Hippocampal formation (tissue), 2 donors: ENCODE data around the gene IGFBP4.
A peak's percentile ranks its signal among the peaks of the same experiment; 100 is the strongest.

Source experiments
- DNase-seq, 2 donors: peaks; one replicate each; lab custom pipeline; 2025; lab: John Stamatoyannopoulos, UW

Gene IGFBP4

DNA sequence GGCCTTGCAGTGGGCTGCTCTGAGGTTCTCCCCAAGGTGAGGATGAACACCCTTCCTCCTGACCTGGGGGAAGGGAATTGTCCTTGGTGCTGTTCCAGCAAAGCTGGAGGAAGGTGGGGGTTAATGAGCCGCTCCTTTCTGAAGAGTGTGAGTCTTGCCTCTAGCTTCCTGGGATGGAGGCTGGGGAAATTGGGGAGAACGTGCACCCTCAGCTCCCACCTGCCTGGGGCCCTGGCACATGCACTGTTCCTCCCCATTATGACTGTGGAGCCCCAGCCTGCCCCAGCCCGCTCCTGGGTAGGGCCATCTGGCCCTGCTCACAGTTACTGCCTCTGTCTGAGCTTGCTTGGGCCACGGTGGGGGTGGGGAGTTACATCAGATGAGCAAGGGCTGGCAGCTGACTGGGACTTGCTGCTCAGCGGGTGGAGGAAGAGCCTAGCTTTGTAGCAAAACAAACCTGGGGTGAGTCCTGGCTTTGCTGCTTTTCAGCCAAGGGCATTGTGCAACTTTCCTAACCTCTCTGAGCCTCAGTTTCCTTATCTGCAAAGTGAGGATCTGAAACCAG, 47.1 kb downstream of the IGFBP4 start:
- peak; percentile 52 to 61 for DNase-seq

DNA sequence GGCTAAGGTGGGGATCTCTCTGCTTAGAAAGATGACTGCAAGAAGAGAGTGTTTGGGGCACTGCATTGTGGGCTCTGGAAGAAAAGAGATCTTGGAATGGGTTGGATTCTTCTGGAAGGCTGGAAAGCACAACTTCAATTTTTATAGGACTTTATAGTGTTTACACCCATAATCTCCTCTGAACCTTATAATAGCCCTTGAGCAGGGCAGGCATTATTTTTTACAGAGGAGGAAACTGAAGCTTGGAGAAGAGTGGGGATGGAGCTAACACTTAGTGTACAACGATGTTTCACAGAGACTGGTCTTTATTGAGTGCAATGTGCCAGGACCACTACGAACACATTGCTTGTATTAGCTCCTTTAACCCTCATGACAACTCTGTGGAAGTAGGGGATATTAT, 47.7 kb downstream of the IGFBP4 start:
- DNase-seq, result no peak

DNA sequence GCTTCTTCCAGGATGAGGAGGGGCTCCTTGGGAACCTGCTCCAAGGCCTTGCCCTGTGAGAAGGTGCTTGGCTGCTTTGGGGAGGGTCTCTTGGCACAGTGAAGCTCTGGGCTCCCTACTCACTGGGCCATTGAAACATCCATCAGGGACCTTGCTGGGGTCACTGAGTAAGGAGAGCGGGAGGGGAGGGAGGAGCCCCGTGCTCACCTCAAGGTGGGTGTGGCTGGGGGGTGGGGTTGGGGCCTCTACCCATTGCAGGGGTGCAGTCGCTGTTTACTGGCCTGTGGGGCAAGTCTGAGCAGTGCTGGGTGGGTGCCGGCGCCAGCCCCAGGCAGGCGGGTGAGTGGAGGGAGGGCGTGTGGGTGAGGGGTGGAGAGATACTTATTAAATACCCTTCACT, 48.2 kb downstream of the IGFBP4 start:
- DNase-seq, result no peak

DNA sequence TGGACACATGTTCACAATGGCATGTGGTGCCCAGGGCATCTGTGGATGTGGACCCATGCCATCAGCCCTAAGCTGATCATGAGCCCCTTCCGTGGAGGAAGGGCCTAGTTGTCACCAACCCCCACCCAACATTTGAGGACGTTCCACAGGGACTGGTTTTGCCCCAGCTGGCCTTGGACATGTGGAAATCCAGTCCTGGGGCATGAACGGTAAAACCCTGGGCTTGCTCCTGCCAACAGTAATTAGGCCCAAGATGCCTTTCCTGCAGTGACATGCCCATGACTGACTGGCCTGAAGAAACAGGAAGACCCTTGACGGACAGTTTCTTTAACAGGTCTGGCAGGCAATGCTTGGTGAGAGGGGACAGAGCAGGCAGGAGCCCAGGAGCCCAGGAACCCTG, 50.4 kb downstream of the IGFBP4 start:
- no peak for DNase-seq

DNA sequence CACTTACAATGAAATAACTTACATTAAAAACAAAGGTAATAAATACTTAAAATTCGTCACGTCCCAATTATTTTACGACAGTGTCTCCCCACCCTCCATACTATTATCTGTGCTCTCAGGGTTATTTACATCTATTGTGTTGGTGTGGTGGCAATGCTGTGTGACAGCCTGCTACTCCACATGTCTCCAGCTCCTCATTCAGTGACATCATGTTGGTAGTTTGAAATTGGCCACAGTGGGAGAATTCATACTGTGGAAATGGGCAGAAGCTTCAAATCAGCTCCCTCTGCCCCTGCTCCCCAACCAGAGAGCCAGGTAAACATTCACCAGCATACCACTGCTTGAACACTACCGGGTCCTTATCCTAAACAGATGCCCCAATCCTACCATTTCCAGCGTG, 51.9 kb downstream of the IGFBP4 start:
- no peak for DNase-seq

DNA sequence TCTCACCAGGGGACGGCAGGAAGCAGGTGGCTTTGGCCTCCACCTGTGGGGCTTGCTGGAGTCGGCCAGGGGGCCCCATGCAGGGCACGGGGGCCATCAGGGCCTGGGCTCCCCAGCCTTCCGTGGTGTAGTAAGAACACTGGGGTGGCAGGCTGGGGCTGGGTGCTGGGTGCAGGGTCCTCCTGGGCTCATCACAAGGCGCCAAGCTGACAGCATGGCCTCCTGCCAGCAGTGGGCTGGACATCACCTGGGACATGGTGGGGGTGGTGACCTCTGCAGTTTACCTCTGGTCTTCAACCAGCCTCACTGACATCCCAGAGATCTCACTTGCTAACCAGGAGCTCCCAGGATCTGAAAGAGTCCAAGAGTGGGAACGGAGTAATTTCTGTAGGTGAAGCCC, 52.9 kb downstream of the IGFBP4 start:
- DNase-seq, result no peak

DNA sequence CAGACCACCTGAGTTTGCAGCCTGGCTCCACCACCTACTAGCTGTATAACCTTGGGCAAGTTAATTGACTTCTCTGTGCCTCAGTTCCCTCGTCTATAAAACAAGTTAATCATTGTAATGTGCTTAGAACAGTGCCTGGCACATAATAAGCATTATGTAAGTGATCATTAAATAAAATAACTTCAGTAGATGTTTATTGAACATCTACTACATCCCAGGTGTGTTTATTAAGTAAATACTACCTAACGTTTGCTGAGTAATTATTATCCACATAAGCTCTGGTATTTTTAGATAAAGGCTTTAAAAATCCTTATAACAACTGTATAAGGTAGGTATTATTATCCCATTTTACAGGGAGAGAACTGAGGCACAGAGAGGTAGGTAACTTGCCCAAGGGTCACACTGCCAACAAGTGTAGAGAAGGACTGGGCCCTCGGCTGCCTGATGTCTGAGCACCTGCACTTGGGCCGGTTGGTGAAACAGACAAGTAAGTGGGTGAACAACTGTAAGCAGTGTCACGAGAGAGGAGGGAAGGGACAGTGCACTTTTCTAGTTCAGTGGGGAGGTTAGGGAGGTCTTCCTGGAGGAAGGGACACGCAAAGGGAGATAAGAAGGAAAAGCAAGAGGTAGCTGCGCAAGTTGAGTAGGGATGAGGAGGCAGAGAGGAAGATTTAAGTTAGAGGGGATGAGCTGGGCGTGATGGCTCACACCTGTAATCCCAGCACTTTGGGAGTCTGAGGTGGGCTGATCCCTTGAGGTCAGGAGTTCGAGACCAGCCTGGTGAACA, 53.6 kb downstream of the IGFBP4 start:
- DNase-seq, result no peak

DNA sequence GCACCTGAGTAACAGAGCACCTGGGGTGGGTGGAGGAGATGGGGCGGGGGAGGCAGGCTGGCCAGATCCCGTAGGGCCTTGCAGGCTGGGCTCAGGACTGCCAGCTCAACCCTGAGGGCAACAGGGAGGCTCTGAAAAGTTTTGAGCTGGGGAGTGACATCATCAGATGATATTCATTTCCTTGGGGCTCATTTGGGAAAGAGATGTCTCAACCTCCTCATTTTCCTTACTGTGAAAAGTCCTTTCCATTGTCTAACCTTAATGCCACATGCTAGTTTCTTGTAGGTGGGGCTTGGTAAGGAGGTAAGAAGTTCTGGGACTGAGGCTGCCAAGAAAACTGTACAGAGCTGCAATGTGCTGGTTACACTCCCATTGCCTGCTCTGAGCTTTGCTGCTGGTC, 54.4 kb downstream of the IGFBP4 start:
- DNase-seq, result no peak

DNA sequence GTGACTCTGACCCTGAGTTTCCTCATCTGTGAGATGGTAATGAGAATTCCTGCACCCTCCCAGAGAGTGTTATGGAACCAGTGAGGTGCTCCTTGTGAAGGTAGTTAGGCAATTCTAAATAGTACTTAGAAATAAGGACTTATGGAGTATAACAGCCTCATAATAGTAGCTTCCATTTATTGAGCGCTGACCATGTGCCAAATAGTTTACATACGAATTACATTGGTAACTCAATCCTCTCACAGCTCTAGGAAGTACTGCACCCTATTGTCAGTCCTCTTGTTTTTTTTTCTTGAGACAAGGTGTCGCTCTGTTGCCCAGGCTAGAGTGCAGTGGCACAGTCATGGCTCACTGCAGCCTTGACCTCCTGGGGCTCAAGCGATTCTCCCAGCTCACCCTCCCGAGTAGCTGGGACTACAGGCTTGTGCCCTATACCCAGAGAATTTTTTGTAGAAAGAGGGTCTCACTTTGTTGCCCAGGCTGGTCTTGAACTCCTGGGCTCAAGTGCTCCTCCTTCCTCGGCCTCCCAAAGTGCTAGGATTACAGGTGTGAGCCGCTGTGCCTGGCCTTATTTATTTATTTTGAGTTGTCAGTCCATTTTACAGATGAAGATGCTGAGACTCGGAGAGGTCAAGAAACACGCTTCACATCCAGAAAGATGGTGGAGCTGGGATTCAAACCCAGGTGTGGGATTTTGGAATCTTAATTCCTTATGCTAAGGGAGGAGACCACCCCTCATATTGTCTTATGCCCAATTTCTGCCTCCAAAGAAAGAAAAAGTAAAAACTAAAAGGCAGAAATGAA, 55.2 kb downstream of the IGFBP4 start:
- DNase-seq, result no peak

DNA sequence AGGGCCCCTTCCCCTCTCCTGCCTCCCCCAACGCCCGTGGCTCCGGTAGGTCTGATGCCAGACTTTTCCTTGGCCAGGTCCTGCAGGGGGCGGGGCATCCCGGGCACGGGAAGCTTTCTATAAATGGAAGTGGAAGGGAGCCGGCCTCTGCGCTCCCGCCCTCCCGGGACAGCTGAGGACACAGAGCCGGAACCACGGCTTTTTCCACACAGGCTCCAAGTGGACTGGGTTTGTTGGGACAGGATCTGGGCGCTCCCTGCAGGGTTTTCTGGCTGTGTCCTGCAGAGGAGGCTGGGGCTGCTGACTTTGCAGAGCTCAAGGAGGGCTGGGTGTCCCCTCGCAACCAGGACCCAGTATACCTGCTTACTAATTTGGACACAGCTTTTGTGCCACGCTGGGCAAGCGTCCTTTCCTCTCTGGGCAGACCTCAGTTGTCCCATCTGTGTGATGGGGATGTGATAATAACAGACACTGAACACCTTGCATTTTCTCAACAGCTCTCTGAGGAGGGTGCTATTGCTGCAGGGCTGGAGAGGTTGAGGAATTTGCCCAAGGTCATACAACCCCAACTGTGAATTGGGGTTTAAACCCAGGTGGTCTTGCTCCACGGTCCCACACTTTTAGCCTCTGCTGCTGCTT, 56.4 kb downstream of the IGFBP4 start:
- peak; percentile 2 to 12 for DNase-seq

DNA sequence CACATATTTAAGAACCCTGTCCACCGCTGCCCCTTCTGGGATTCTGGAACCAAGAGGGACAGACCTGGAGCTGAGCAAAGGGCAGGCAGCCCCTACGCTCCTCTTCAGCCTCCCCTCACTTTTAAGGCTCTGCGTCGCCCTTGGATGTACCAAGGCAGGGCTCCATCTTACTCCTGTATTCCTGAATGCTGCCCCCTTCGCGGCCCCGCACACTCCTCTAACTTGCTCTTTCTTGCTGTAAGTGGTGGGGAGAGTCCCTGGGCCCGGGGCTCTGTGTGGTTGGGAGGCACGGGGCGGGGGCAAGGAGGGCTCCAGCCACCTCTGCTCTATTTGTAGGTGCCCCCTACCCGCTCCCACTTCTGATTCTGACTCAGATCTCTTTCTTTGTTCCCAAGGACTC, 56.9 kb downstream of the IGFBP4 start:
- DNase-seq, result no peak

DNA sequence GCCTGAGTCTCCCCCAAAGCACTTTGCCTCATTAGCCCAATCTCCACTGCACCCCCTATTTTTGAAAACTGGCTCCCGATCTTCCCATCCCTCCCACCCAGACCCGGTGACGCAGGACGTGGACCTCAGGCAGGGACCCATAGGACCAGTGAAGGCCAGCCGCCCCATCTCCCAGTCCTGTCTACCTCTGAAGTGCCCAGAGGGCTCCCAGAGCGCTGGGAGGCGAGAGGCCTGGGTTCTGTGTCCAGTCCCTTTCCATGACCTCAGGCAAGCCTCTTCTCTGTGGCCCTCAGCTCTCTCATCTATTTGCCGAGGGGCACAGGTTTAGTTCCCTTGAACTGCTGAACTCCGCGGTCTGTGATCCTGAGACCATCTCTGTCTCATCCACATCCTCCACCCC, 57.5 kb downstream of the IGFBP4 start:
- DNase-seq, result no peak

DNA sequence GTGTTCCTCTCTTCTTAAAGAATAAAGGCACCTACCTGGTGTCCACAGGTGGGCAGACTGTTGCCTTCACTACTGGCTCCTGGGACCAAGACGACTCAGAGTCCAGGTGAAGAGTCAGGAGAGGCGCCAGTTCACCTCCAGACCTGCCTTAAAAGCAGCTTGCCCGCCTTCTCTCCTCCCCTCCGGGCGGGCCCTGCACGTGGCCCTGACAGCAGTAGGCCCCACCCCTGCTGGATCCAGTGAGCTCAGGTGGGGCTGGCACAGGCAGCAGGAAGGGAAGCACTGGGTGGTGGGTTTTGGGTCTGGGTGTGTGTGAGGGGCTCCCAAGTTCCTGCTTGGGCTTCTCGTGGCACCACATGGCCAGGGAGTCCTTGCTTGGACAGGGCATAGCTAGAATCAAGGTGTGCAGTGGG, 58.3 kb downstream of the IGFBP4 start, which contains the start of gene TNS4:
Gene TNS4, minus strand, starts transcription at position 125 of the 413 bp plus-strand sequence. CDS start 5,198 bp downstream, outside the sequence.
- no peak for DNase-seq

DNA sequence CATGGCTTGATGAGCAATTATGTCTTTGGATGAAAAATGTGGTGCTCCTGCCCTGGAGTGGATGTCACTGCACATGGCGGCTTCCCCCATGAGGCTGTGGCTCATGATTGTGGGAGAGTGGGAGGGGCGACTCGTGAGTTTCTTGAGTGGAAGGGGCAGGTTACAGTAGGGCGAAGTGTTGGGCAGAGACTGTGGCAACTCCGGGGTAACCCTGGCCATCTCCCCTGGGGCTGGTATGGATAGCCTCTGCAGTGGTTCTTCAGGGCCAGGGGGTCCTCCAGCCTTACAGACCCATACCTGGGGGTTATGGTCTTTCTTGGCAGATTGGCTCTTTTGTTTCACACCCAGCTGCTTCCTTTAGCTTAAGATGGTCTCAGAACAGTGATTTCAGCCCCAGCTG, 59.5 kb downstream of the IGFBP4 start:
- DNase-seq, result no peak

DNA sequence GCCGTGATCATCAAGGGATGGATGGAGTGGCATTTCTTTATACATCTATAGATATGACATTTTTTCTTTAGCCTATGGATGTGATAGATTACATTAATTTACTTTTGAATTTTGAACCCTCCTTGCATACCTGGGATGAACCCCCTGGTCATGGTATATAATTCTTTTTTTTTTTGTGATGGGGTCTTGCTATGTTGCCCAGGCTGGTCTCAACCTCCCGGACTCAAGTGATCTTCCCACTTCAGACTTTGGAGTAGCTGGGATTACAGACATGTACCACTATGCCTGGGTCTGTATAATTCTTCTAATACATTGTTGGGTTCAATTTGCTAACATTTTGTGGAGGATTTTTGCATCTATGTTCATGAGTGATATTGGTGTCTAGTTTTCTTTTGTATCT, 59.9 kb downstream of the IGFBP4 start:
- DNase-seq, result no peak

DNA sequence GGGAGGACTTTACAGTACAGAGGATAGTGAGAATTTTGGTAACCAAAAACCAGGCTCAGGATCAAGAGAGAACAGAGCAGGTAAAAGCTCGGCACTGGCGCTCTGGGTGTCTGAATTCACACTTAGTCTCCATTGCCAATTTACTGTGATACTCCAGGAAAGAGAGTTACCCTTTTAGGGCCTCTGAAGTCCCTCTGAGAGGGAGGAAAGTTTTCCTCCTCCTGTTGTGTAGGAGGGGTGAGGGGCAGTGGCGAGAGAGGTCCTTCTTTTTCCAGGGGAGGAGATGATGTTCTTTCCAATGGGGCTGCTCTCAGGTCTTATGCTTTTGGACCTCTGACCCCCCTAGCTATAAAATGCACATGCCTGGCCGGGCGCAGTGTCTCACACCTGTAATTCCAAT, 63.5 kb downstream of the IGFBP4 start:
- DNase-seq, result no peak
